MM.1S (cell line): ENCODE data around the gene KRTAP9-8.

Source experiments
- CTCF ChIP-seq: fragments of 300-600 bp; sonication (generic); IDR thresholded peaks from 2 replicates; pipeline ENCODE4 v1.5.1; 2016; ENCODE audit warnings: antibody characterized with exemption, low read length, mixed read lengths
- EZH2phosphoT487 ChIP-seq: fragments of 300-600 bp; sonication (generic); IDR thresholded peaks from 2 replicates; pipeline ENCODE4 v1.6.1; 2018; ENCODE audit warnings: antibody characterized with exemption, low read length

DNA sequence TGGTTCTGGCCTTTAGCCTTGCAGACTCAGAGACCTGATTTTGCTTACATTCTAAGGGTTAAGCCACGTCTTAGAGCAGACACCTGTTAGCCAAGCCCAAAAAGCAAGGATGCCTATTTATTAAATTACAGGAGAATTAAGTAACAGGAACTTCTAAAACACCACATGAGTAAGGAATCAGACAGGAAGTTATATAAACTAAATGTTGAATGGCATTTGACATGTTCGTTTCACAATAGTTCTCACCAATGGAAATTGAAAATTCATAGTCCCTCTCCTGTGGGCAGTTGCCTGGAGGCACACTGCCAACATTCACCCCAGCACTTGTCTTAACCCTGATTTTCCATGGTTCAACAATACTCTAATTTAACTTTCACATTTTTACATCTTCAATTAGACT is 46.7 kb downstream of the KRTAP9-8 start:
- TF ChIP-seq CTCF (no peak), EZH2phosphoT487 (no peak)
